ENCODE measurements around the gene ETS2.

DNA sequence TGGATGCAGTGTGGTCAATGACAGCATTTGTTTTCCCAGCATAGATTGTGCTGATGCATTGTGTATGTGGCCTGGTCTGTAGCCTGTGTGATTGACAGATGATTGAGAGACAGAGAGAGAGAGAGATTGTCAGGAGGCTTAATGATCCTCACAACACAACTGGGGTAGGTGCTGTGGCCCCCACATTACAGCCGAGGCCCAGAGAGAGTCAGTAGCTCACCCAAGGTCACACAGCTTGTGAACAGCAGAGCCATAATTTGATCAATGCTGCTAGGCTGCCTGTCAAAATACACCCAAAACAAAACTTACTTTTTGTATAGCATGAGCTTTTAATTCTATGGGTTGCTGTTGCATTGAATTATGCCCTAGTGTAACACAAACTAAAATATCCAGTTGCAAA, 20.2 kb upstream of the ETS2 start:
- TF ChIP-seq CTCF (IDR thresholded peaks at IDR 0.05; ENCODE audit: insufficient read depth, low read length) = no peak
- TF ChIP-seq, protein P1, sequence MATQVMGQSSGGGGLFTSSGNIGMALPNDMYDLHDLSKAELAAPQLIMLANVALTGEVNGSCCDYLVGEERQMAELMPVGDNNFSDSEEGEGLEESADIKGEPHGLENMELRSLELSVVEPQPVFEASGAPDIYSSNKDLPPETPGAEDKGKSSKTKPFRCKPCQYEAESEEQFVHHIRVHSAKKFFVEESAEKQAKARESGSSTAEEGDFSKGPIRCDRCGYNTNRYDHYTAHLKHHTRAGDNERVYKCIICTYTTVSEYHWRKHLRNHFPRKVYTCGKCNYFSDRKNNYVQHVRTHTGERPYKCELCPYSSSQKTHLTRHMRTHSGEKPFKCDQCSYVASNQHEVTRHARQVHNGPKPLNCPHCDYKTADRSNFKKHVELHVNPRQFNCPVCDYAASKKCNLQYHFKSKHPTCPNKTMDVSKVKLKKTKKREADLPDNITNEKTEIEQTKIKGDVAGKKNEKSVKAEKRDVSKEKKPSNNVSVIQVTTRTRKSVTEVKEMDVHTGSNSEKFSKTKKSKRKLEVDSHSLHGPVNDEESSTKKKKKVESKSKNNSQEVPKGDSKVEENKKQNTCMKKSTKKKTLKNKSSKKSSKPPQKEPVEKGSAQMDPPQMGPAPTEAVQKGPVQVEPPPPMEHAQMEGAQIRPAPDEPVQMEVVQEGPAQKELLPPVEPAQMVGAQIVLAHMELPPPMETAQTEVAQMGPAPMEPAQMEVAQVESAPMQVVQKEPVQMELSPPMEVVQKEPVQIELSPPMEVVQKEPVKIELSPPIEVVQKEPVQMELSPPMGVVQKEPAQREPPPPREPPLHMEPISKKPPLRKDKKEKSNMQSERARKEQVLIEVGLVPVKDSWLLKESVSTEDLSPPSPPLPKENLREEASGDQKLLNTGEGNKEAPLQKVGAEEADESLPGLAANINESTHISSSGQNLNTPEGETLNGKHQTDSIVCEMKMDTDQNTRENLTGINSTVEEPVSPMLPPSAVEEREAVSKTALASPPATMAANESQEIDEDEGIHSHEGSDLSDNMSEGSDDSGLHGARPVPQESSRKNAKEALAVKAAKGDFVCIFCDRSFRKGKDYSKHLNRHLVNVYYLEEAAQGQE (IDR thresholded peaks at IDR 0.05; ENCODE audit: insufficient replicate concordance, low read depth) = no peak
